ENCODE measurements around the gene SYCE1L.
A peak's percentile ranks its signal among the peaks of the same experiment; 100 is the strongest.
"Not testable (repeated sequence)": the region's sequence is repeated elsewhere in the genome, so short reads cannot be mapped to it uniquely, and the experiment has no call there.

The SYCE1L gene, protein sequence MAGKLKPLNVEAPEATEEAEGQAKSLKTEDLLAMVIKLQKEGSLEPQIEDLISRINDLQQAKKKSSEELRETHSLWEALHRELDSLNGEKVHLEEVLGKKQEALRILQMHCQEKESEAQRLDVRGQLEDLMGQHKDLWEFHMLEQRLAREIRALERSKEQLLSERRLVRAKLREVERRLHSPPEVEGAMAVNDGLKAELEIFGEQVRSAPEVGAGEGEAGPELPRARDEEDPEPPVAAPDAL

DNA sequence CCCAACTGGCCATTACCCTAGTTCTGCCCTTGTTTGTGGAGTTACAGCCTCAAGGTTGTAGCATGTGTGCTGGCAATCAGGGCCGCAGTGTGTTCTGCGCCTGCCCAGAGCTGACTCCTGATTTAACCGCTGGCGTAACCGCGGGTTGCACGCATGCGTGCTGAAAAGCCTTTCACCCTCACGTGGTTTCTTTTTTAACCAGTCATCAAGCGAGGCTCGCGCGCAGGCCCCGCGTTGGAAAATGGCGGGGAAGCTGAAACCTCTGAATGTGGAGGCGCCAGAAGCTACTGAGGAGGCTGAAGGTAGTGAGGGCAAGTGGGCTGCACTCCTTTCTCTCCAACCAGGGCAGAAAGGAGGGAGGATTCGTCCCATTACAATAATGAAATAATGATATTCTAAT is at the start of gene SYCE1L:
SYCE1L (plus strand) TSS at position 198 of the 400 bp plus-strand sequence; CDS start at position 242, 44 bp downstream.
- no peak for DNase-seq (ENCODE audit: low read depth in 2 of 2)

DNA sequence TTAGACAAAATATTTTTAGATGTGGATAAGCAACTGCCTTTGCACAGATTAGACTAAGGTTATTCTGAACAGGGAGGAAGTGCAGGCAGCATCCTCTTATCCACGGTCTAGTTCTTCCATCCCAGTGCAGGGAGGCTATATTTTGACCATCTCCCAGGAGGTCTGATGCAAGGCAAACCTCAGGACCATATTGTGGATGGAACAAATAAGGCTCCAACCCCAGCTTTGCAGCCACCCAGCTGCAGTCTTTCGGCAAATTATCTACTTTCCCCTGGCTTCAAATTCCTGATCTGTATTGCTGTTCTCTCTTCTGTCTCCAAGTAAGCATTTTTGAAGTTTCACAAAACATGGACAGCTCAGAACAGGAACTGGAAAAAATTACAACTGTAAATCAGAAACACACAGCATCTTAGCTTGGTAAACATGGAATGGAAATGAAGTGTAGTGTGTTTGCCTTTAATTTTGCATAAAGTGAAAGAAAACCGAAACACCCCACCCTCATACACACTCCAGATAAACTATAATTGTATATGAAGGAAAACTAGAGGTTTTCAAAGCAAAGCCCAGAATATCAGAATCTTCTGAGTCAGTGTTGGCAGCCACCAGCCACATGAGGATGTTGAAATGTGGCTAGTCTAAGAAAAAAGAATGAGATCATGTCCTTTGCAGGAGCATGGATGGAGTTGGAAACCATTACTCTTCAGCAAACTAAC is 41.7 kb upstream of the SYCE1L start:
- DNase-seq (ENCODE audit: low read depth in 2 of 2): no peak

DNA sequence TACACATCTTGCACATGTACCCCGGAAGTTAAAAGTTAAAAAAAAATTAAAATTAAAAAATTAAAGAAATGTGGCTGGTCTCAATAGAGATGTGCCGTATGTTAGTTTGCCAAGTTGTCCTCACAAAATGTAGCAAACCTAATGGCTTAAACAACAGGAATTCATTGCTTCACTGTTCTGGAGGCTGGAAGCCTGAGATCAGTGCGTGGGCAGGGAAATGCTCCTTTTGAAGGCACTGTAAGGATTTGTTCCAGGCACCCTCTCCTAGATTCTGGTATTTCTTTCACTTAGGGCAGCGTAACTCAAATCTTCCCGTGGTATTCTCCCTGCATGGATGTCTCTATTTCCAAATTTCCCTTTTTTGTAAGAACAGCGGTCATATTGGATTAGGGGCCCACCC is 40.9 kb upstream of the SYCE1L start:
- DNase-seq (ENCODE audit: low read depth in 2 of 2): no peak

DNA sequence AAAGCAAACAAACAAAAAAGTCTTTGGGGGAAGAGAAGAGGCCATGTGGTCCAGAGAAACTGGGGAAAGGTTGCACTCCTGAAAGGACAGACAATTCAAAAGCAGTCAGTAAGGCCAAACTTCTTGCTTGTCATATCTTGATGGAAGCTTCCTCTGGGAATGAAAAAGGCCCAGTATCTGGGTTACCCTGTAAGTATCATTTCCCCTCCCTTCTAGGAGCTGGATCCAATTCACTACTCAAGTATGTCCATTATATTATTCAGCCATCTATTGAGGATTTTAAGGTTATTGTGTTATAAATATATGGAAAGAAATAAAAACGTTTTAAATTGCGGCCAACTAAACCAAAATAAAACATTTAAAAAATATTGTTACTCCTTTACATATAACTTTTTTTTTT is 34.2 kb upstream of the SYCE1L start:
- DNase-seq (ENCODE audit: low read depth in 2 of 2): no peak

DNA sequence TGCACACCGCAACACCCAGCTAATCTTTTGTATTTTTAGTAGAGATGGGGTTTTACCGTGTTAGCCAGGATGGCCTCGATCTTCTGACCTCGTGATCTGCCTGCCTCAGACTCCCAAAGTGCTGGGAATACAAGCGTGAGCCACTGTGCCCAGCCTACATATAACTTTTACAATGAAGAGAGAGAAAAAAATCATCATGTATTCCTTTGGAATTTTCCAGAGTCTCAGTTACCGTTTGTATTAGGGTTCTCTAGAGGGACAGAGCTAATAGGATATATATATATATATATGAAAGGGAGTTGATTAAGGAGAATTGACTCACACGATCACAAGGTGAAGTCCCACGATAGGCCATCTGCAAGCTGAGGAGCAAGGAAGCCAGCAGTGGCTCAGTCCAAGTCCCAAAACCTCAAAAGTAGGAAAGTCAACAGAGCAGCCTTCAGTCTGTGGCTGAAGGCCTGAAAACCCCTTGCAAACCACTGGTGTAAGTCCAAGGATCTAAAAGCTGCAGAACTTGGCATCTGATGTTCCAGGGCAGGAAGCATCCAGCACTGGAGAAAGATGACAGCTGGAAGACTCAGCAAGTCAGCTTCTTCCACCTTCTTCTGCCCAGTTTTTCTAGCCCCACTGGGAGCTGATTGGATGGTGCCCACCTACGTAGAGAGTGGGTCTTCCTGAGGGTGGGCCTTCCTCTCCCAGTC is 33.5 kb upstream of the SYCE1L start:
- not testable (repeated sequence) for DNase-seq (ENCODE audit: low read depth in 2 of 2)

DNA sequence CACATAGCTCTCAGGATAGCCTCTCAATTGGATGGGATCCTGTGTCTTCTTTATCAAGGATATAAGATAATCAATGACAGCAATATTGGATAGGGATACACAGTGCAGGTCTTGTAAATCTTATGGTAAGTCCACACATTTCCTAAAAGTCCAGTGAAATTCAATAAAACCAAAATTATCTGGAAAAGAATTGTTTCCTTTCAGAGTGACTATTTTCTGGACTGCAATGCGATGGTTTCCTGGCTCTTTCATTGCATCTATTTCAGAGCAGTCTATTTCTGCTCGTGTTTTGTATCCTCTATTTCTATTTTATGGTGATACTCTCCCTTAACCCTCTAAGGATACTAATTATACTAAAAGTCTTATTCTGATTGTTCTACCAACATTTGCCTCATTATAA is 32.5 kb upstream of the SYCE1L start:
- no peak for DNase-seq (ENCODE audit: low read depth in 2 of 2)

DNA sequence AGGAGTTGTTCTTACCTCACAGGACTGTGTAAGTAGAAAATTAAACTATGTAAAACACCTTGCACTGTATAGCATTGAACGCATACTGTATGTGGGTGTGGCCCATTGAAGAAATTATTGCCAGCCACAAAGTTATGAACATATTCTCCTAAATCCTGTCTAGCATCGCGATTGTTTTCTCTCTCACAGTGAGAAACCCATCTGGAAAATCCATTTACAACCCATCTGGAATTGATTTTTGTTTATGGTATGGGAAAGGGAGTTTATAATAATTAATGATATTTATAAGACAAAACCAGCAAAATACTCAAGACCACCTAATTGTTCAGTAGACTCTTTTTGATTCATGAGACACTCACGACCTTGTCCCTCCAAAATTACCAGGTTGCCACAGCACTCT is 30.3 kb upstream of the SYCE1L start:
- no peak for DNase-seq (ENCODE audit: low read depth in 2 of 2)

DNA sequence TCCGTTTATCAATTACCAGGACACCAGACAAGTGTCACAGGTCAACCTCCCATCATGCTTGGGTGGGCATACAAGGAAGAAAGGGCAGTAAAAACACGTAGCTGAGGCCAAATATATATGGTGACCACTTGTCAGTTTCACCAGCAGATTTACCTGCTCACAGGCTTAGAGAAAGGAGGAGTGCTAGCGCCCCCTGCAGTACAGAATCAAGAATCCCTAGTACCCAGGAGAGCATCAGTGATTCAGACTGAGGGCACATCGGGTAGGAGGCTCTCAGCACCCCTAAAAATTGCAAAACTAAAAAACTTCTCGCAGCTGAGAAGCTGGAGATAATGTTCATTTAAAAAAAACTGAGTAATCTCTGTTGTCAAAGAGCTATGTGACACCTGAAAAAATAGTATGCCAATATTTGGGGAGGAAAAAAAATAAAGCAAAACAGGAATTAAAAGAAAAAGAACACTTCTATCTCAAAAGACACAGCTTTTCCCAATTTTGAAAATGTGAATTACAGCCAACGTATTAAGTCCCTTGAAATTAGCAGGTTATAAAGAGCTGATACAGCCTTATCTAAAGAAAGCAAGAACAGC is 29.5 kb upstream of the SYCE1L start:
- peak; percentile 38 to 43 for DNase-seq (ENCODE audit: low read depth in 2 of 2)

DNA sequence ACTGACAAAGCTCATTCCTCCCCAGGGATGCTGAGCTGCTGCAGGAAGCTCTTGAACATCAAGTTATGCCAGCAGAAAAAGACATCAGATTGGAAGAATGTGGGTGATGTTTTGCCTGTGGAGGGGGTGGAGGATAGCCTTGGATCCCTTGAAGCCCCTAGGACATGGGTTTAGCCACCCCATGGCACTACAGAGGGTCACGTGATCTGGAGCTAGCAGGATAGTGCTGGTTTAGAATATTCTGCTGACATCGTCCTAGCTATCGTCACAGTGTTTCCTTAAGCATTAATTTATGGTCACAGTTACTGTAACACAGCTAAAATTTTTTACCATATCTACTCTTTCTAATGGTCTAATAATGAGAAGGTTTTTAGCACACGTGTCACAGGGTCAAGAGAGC is 28.4 kb upstream of the SYCE1L start:
- DNase-seq (ENCODE audit: low read depth in 2 of 2): no peak

DNA sequence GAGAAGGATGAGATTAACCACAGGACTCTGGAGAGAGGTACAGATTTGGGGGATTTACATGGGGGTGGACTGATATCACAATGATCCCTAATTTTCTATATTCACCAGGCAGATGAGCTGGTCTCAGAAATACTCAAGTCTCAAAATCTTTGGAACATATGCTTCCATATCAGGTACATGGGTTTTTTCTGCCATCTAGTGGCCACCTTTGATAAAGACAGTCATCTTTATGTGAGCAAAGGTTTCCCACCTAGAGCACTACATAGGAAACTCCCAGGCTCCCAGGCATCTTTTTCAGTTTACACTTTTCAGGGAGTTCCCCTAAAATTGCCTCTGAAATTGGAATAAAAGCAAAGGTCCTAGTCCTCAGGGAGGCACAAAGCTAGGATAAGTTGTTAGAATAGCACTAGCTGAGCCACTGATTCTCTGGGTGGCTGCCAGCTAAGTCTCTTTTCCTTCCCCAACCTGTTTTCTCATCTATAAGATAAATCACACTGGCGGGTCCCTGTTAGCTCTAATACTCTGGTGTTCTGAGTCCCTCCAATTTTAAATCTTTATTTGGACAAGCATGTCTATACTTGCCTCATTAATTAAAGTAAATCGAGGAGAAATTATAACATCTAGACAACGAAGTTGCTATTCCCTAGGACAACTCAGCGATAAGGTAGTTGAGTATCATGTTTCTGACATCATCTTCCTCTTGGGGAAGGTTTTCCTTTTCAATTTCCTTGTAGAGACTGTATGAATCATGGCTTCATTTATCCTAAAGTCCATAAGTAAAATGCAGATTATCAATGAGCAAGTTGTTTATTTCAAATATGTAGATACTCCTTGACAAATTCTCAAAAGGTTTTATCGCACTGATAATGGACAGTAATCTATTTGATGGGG is 27.2 kb upstream of the SYCE1L start:
- DNase-seq (ENCODE audit: low read depth in 2 of 2): no peak

DNA sequence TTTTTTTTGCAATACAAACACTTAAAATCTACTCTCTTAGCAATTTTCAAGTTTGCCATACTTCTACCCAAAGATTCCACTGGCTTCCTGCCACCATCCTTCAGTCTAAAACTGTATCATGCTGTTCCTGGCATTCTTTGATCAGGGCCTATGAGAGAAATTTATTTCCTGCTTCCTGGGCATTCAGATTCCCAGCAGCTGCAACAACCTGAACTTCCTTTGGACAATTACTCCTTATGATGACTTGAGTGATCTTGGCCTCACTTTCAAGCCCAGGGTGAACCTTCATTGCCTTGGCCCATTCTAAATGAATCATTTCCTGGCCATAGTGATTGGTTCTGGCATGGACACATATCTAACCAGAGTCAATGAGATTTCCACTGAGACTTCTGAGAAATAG is 26.3 kb upstream of the SYCE1L start:
- DNase-seq (ENCODE audit: low read depth in 2 of 2): no peak

DNA sequence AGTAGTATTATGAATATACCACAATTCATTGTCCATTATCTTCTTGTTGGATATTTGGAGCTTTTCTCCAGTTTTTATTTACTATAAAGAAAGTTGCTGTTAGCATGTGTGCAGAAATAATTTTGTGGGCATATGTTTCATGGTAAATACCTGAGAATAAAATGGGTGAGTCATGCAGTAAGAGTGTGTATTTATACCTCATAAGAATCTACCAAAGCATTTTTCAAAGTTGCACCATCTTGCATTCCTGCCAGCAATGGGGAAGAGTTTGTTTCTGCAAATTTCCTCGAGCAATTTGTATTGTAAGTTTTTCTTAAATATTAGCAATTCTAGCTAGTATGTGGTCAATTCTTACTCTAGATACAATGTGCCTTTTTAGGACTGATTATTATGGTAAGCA is 16.1 kb upstream of the SYCE1L start:
- DNase-seq (ENCODE audit: low read depth in 2 of 2): no peak

DNA sequence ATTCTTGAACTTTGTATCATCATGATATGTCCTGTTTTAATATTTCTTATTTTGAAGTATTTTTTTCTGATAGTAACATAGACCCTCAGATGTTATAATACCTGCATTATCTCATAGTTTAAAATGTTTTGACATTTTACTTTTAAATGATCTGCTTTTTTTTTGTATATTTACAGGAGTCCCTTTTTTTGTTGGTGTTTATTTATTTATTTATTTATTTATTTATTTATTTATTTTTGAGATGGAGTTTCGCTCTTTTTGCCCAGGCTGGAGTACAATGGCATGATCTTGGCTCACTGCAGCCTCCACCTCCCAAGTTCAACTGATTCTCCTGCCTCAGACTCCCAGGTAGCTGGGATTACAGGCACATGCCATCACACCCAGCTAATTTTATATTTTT is 12.9 kb upstream of the SYCE1L start:
- not testable (repeated sequence) for DNase-seq (ENCODE audit: low read depth in 2 of 2)

DNA sequence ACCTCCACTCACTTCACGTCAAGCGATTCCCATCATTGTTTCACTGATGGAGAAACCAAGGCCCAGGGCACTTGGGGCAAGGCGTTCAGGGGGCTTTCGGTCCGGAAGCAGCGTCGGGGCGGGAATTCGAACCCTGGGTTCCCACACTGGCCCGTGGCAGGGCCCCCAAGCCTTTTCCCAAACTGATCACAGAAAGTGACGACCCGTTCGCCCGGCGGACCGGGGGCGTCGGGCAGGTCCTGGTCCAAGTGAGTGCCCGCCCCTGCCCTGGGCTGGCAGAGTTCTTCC is 9.1 kb upstream of the SYCE1L start:
- DNase-seq (ENCODE audit: low read depth in 2 of 2): no peak

DNA sequence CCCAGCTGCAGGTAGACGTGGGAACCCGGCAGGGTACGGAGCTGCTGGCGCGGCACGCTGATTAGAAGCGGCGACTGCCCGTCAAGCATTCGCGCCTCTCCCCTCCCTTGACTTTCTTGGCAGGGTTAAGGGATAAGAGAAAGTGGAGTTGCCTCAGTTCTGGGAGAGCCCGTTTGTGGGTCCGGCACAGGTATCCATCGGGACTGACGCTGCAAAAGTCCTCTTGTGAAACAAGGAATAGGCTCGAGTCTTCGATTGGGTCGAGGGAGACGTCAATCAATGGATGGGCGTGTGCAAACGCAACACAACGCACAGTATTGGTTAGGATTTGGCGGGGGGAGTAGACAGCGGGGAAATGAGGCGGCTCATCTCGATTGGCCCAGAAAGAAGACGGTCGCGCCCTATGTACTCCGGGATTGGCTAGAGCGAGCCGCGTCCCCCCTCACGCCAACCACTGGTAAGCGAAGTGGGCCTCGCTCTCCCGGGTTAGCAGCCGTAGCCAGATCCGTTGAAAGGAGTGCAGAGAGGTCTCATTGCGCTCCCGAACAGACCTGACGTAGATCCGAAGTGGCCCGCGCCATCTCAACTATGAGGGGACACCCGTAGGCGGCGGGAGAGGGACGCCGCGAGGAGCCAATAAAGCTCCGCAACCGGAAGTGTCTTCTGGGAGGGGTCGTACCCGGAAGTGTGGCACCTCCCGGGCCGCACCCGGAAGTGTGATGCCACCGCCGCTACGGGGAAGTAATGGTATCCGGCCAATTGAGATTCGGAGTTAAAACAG is 8.5 kb upstream of the SYCE1L start, which contains the start of gene MON1B:
MON1B (plus strand) TSS at position 713 of the 781 bp plus-strand sequence. CDS start 296 bp downstream, outside the sequence.
- DNase-seq (ENCODE audit: low read depth in 2 of 2): peak; percentile 80 to 91

DNA sequence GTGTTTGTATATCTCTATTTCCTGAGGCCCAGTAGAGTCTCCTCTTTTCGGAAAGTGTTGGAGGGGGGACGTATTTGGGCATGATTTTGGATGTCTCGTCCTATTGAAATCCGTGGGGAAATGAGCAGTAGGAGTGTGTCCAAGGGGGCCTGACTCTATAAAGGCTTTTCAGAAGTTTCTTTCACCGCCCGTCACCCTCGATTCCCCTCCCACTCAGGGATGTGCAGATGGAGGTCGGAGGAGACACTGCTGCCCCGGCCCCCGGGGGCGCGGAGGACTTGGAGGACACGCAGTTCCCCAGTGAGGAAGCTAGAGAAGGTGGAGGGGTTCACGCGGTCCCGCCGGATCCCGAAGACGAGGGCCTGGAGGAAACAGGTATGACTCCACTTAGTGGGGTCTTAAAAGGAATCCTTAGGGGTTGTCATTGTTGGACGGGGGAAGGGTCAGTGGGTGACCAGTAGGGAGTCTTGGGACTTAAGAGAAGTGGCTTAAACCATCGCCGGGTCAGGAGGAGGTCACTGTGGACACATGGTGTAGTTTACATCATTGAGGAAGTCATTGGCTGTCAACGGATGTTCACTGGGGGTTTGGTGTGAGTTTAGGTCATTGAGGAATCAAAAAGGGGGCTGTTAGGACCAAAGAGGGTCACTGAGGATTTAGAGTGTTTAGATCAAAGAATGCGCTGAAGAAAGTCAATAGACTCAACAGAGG is 7.8 kb upstream of the SYCE1L start:
- peak in 1 of 2 donors; percentile 11 for DNase-seq (ENCODE audit: low read depth in 2 of 2)

DNA sequence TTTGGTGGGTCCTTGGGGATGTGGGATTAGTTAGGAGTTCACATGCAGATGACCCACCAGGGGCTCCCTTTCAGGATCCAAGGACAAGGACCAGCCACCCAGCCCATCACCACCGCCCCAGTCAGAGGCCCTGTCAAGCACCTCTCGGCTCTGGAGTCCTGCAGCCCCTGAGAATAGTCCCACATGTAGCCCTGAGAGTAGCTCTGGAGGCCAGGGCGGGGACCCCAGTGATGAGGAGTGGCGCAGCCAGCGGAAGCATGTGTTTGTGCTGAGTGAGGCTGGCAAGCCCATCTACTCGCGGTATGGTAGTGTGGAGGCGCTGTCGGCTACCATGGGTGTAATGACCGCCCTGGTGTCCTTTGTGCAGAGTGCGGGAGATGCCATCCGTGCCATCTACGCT is 5.8 kb upstream of the SYCE1L start:
- DNase-seq (ENCODE audit: low read depth in 2 of 2): no peak

DNA sequence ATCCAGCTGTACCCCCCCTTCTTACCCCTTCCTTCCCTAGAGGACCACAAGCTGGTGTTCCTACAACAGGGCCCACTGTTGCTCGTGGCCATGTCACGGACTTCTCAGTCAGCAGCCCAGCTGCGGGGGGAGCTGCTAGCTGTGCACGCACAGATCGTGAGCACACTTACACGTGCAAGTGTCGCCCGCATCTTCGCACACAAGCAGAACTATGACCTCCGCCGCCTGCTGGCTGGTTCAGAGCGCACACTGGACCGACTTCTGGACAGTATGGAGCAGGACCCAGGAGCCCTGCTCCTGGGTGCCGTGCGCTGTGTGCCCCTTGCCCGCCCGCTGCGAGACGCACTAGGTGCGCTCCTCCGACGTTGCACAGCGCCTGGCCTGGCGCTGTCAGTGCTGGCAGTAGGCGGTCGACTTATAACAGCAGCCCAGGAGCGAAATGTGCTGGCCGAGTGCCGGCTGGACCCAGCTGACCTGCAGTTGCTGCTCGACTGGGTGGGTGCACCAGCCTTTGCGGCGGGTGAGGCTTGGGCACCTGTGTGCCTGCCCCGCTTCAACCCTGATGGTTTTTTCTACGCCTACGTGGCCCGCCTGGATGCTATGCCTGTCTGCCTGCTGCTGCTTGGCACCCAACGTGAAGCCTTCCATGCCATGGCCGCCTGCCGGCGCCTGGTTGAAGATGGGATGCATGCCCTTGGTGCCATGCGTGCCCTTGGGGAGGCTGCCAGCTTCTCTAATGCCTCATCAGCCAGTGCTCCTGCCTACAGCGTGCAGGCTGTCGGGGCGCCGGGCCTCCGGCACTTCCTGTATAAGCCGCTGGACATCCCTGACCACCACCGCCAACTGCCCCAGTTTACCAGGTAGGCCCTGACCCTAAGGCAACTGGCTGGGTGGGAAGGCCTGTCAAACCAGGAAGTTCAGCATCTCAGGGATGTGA is 4.6 kb upstream of the SYCE1L start:
- DNase-seq (ENCODE audit: low read depth in 2 of 2): no peak

DNA sequence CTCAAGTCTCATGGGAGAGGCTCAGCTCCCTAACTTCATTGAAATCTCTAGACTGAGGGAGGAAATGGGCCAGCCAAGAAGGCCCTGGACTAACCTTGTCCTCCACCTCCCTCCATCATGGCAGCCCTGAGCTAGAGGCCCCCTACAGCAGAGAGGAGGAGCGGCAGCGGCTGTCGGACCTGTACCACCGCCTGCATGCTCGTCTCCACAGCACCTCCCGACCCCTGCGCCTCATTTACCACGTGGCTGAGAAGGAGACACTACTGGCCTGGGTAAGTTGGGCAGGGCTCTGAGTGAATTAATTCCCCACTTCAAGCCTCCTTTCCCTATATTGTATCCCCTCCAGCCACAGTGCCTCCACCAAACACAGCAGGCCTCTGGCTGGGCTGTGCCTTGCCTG is 3.8 kb upstream of the SYCE1L start:
- DNase-seq (ENCODE audit: low read depth in 2 of 2): no peak

All from stimulated activated CD4-positive, alpha-beta T cell treated with anti-CD3 and anti-CD28 coated beads, Interleukin-4, amount 100 ng/mL, for 48 hours (primary cell).